Measurements from ENCODE around the gene MAPRE2.
A peak's percentile ranks its signal among the peaks of the same experiment; 100 is the strongest.
"Not testable (repeated sequence)": the region's sequence is repeated elsewhere in the genome, so short reads cannot be mapped to it uniquely, and the experiment has no call there.

Gene MAPRE2

DNA sequence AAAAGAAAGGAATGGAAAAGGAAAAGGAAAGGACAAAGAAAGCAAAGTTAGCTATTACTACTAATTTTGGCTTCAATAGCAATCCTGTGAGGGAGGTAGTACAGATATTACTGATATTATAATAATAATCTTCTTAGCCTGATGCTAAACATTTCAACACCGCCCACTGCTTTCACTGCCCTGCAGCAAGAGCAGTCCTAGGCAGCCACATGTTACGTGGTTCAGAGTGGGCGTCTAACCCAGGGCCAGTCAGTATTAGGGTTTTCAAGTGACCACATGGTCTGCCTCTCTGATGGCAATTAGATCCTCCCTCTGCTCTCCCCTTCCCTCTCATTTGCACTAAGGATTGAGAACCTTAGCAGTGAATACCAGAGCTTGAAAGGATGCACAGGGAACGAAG is 116.0 kb downstream of the MAPRE2 start:
- DNase-seq: no peak

- peak; percentile 78 to 80 for DNase-seq
Measured at GRCh38 chr18:35158728-35159450, 117.7 kb downstream of the MAPRE2 start.

GRCh38 chr18:35159782-35160181 is 118.6 kb downstream of the MAPRE2 start:
- no peak for DNase-seq

- DNase-seq: no peak
Measured at GRCh38 chr18:35161485-35161884, 120.3 kb downstream of the MAPRE2 start.

DNA sequence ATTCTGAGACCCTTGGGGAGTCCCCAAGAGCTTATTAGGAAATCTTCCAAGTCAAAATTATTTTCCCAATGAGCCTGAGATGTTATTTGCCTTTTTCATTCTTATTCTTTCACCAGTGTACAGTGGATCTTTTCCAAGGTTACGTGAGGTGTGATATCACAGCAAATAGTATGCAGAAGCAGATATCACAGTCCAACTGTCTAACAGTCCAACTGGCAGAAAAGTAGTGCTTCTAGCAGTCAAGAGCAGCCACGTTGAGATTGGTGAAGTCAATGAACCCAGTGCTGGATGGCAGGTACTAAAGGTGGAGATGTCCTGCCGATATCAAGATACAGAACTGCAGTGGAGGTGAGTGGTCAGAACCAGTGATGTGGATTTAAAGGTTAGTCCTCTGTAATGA is 120.7 kb downstream of the MAPRE2 start:
- DNase-seq: no peak

DNA sequence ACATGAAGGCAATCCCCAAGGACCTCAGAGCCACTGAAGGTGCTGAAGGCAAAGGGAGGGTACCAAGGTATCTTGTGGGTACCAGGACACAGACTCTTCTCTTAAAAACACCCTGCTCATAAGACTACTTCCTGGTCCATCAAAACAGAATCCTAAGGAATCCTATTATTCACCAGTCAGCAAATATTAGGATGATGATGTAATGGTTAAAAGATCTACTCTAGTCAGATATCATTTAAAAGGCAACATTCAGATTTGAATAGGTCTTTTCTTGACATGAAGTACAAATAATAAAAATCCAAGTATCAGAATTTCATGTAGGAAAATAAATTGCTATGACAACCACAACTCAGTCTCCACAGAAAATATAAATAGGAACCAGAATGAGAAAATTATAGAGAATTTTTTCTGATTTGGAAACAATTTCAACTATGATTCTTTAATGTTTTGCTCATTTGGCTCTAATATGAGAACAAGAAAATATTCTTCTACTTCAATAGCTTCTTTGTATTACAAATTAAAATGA is 121.9 kb downstream of the MAPRE2 start:
- DNase-seq: no peak

GRCh38 chr18:35163721-35164120 is 122.5 kb downstream of the MAPRE2 start:
- DNase-seq: no peak

DNA sequence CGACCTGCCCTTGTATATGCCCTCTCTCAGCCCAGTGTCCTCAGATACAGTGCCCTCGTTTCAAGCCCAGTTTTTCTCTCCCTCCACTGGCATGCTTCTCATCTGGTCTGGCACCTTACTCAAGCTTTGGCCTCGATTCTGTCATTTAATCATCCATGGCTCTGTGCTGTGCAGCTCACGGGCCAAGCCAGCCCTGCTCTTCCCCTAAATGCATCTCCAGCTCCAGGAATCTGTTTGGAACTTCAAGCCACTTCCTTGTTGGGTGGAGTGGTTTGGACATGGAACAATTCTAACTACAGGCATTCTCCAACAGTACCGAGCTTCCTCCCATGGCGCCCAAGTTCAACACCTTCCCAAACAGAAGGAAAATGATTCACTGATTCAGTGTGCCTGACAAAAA is 122.9 kb downstream of the MAPRE2 start:
- DNase-seq: no peak

DNA sequence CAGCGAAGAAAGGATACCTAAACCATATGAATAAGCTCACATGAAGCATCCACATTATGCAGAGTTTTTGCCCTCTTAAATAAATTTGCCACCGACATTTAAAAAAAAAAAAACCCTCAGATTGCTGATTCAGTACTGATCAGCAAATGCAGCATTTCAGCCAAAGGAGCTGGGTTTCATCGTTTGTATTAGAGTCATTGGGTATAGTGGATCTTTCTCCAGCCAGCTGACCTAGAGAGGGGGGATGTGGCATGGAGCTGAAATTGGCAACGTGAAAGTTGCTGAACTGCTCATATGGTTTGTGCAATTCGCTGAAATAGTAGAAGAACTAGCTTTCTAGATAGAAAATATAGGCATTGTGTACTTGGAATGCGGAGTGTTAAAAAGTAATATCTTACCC is 126.1 kb downstream of the MAPRE2 start:
- DNase-seq: no peak

DNA sequence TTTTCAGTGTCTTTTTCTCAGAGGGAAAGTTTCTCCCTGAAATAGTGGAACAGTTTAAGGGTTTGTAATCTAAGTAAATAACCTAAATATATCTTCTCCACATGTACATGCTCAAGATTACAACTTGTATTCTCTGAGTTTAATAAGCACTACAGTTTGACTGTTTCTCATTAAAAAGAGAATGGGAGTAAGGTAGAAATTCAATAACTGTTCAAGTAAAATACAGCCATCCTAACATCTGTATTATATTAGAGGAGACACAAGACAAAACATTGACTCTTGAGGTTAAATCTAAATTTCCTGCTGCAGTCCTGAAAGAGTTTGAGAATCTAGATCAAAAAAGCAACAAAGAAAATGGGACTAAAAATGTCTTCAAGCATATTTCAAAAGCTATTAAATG is 126.6 kb downstream of the MAPRE2 start:
- DNase-seq: no peak

DNA sequence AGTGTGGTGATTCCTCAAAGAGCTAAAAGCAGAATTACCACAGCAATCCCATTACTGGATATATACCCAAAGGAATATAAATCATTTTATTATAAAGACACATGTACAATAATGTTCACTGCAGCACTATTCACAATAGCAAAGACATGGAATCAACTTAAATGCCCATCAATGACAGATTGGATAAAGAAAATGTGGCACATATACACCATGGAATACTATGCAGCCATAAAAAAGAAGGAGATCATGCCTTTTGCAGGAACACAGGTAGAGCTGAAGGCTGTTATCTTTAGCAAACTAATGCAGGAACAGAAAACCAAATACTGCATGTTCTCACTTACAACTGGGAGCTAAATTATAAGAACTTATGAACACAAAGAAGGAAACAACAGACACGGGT is 129.1 kb downstream of the MAPRE2 start:
- not testable (repeated sequence) for DNase-seq

DNA sequence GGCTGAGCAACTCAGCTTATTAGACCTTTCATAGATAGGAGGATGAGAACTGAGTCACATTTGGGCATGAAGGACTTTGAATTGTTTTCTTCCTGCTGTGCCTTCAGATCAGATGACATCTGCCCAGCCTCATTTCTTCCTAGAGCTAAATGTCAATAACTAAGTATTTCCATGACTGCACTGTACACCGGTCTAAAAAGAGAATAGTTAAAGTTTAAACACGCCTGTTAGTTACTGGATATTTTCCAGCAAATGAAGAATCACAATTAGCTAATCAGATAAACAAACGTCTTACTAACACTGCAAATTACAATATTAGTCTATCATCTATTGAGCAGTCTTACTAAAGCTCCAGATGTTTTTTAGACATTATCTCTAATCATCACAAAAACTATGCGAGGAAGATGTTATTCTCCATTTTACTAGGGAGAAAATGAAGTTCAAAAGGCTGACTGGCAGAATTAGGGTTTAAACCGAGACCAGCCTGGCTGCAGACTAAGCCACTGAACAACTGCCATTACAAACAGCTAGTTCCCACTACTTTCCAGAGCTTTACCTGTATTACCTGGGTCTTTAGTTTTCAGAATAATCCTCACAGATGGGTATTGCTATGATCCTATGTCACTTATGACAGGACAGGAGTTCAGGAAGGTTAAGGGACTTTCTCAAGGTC is 130.2 kb downstream of the MAPRE2 start:
- DNase-seq: no peak

DNA sequence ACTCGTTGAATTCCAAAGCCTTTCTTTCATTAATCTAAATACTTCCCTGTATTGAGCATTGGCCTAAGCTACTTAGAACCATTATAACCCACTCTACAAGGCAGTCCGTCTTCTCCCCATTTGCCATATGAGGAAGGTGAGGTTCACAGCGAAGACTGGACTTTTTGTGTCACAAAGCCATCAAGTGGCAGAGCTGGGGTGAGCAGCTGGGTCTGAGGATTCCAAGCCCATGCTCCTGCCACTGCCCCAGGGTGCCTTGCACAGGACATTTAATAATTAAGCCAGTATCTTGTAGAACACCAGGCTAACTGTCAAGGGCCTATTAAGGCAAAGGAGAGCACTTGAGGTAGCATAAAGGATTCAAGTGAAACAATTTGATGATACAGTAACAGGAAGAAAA is 130.8 kb downstream of the MAPRE2 start:
- no peak for DNase-seq

DNA sequence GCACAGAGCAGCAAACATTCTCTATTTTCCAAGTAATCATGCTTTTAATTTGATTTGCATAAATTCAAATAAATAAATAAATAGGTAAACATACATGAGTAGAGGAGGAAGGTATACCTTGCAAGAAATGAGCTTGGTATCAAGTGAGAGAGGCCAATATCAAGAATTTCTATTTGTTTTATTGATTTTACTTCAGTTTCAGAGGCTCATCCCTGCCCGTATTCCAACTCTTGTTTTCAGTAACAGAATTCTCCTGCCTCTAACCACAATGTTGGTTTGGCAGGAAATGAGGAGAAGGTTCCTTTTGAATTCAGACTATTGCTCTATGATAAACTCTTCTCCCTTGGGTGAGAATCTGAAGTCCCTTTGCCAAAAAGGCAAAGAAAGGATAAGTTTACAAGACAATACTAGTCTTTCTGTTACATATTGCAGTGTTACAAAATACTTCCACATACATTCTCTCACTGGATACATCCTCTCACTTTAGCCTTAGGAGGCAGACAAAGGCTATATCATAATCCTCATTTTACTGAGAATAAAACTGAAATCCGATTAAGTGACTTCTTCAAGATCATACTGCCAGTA is 131.3 kb downstream of the MAPRE2 start:
- no peak for DNase-seq

DNA sequence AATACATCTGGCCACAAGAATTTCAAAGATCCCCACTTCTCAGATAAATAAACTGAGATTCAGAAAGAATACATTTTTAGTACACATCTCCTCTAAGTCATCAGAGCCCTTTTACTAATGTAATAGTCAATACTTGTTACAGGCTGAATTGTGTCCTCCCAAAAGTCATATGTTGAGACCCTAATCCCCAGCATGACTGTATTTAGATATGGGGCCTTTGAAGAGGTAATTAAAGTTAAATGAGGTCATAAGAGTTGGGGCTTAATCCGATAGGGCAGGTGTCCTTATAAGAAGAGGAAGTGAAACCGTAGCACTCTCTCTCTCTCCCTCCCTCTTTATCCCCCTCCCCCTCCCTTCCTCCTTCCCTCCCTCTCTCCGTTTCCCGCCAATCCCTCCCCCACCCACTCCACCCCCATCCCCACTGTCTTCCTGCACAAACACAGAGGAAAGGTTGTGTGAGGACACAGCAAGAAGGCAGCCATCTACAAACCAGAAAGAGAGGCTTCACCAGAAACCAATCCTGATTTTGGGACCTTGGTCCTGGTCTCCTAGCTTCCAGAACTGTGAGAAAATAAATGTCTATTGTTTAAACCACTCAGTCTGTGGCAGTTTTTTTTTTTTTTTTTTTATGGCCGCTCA is 133.0 kb downstream of the MAPRE2 start:
- DNase-seq: peak in 1 of 2 experiments; percentile 20

DNA sequence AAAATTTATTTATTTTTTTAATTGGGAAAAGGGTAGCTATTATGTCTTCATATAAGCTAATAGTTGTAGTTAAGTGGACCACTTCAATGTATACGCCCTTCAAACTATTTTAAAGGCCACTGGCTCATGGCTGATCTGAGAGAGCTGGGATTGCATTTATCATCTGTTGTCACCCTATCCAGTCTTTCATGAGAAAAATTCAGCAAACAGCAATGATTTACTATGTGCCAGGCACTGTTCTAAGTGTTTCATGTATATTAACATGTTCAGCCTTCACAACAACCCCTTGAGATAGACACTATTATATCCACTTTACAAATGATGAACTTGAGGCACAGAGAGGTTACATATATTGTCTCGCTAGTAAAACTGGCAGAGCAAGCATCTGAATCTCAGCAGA is 133.5 kb downstream of the MAPRE2 start:
- DNase-seq: no peak

DNA sequence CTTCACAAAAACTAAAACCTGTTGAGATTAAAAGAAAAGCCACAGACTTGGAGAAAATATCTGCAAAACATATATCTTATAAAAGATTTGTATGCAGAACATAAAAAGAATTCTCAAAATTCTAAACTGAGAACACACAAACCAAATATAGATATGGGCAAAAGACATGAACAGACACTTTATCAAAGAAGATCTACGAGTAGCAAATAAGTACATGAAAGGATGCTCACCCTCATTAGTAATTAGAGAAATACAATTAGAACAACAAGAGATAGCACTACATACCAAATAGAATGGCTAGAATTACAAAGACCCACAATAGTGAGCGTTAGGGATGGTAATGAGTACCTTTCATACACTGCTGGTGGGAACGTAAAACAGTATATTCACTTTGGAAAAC is 135.7 kb downstream of the MAPRE2 start:
- no peak for DNase-seq

DNA sequence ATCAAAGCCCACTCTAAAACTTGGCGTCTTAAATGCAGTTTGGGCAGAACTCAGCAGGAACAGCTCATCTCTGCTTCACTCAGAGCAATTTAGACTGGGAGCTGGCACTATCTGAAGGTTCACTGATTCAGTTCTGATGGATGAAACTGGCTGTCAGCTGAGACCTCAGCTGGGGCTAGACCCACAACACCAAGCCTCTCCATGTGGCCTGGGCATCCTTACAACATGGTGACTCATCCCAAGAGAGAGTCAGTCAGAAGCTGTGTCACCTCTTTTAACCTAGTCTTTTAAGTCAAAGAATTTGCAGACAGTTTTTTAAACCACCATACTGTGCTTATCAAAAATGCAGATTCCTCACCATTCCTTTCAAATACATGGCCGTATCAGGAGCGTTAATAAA is 137.0 kb downstream of the MAPRE2 start:
- no peak for DNase-seq

- no peak for DNase-seq
Measured at GRCh38 chr18:35179906-35180305, 138.7 kb downstream of the MAPRE2 start.

DNA sequence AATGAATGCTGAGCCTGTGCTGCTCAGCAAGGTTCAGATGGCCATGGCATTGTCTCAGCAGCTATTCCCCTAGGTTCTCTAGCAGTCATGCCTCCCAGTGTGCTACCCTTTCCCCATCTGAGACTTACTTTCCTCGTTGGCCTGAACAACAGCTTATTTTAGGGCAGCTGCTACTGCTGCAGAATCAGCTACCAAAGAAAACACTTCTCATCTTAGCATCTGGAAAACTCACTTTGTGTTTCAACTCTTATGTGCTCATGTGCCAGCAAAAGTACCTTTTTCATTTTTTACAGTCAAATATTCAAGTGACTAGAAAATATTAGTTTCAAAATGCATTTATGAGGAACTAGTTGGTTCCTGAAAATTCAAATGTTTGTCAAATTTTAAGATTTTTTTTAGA is 139.2 kb downstream of the MAPRE2 start:
- no peak for DNase-seq

DNA sequence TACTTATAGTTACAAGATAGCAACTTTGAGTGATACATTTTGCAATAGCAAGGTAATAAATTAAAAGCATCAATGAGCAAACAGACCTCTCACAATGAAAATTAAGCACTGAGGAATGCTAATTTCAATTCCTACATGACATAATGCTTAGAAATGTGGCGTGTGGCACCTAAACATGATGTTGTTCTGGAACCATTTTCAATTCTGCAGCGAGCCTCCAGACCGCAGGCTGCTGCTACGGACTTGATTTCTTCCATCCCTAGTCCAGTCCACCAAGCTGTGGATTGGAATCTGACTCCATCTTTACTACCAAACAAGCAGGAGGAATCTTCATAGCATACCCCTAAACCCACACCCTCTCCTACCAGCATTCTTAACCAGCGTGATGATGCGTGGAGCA is 140.9 kb downstream of the MAPRE2 start:
- no peak for DNase-seq

- no peak for DNase-seq
Measured at GRCh38 chr18:35183886-35184285, 142.7 kb downstream of the MAPRE2 start.

DNA sequence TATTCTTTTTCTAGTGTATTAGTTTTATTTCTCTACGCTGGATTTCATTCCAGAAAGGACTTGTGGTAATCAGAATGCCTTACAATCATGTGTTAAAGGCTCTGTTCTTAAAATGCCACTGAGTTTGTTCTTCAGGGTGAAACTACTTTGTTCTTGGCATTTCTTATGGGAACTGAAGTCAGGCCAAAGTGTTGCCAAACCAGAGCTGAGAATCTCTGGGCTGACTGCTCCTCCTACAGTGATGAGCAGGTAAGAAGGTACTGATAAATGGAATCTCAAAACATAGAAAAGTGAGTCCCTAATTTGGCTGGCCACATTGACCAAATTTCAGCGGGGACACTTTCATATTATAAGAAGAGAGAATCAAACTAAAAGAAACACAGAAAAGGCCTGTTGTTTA is 144.6 kb downstream of the MAPRE2 start:
- no peak for DNase-seq

Measured in AML-193 (cell line).